SK-N-SH treated with all-trans-retinoic acid at 6 μM for 48 hours (cell line): ENCODE data around the gene PSME2.

Experiments
- CSDC2 ChIP-seq: fragments of 250-450 bp; sonication (Bioruptor Pico); IDR thresholded peaks from 2 replicates; pipeline ENCODE4 v1.5.0; 2020; ENCODE audit warnings: mild to moderate bottlenecking, moderate library complexity
- PATZ1 ChIP-seq: fragments of 250-450 bp; sonication (Bioruptor Pico); IDR thresholded peaks from 2 replicates; pipeline ENCODE4 v1.8.0; 2020; ENCODE audit warnings: mild to moderate bottlenecking, moderate library complexity, borderline replicate concordance
- POU6F1 ChIP-seq: fragments of 250-450 bp; sonication (Bioruptor Pico); IDR thresholded peaks from 2 replicates; pipeline ENCODE4 v1.8.0; 2021; ENCODE audit warnings: low read depth, mild to moderate bottlenecking, moderate library complexity, borderline replicate concordance
- TOX ChIP-seq: fragments of 250-450 bp; sonication (Bioruptor Pico); IDR thresholded peaks from 2 replicates; pipeline ENCODE4 v1.8.0; 2021; ENCODE audit warnings: mild to moderate bottlenecking, moderate library complexity, borderline replicate concordance
- ZC3H10 ChIP-seq: fragments of 250-450 bp; sonication (Bioruptor Pico); IDR thresholded peaks from 2 replicates; pipeline ENCODE4 v1.5.1; 2021; ENCODE audit warnings: mild to moderate bottlenecking, moderate library complexity
- ZFP3 ChIP-seq: fragments of 250-450 bp; sonication (Bioruptor Pico); IDR thresholded peaks from 2 replicates; pipeline ENCODE4 v1.5.0; 2020; ENCODE audit warnings: mild to moderate bottlenecking, moderate library complexity
- ZFP30 ChIP-seq: fragments of 450-650 bp; formaldehyde crosslinking; IDR thresholded peaks from 2 replicates; pipeline ENCODE4 v1.5.0; 2022; ENCODE audit warnings: mild to moderate bottlenecking, moderate library complexity
- ZNF565 ChIP-seq: fragments of 450-650 bp; formaldehyde crosslinking; conservative IDR thresholded peaks from 2 replicates; pipeline ENCODE4 v1.5.0; 2020; ENCODE audit warnings: low read depth, mild to moderate bottlenecking, moderate library complexity
- TF ChIP-seq, protein P1 (sequence below): fragments of 250-450 bp; sonication (Bioruptor Pico); IDR thresholded peaks from 2 replicates; pipeline ENCODE4 v1.5.0; 2020; ENCODE audit warnings: mild to moderate bottlenecking, moderate library complexity

DNA sequence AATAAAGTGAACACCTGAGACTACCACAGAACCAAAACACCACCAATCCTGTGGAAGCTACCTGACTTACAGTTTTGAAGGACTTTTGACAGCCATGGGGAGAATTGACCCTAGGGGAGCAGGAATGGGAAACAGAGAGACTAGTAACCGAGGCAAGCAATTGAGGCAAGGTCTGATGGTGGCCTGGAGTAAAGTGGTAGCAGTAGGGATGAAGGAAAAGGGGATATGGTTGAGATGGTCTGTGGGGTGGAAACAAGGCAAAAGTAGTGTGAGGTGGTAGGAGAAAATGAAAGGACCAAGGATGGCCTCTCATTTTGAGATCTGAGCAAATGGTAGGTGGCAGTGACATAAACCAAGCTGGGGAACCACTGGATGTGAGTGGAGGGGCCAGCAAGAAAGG is 10.4 kb upstream of the PSME2 start:
- no peak for TF ChIP-seq CSDC2
- no peak for TF ChIP-seq PATZ1
- TF ChIP-seq ZFP30 (CRISPR knock-in tag), result no peak
- no peak for TF ChIP-seq ZNF565 (CRISPR knock-in tag)
- no peak for TF ChIP-seq ZFP3
- no peak for TF ChIP-seq POU6F1
- TF ChIP-seq ZC3H10, result no peak
- no peak for TF ChIP-seq TOX
- TF ChIP-seq, protein P1, sequence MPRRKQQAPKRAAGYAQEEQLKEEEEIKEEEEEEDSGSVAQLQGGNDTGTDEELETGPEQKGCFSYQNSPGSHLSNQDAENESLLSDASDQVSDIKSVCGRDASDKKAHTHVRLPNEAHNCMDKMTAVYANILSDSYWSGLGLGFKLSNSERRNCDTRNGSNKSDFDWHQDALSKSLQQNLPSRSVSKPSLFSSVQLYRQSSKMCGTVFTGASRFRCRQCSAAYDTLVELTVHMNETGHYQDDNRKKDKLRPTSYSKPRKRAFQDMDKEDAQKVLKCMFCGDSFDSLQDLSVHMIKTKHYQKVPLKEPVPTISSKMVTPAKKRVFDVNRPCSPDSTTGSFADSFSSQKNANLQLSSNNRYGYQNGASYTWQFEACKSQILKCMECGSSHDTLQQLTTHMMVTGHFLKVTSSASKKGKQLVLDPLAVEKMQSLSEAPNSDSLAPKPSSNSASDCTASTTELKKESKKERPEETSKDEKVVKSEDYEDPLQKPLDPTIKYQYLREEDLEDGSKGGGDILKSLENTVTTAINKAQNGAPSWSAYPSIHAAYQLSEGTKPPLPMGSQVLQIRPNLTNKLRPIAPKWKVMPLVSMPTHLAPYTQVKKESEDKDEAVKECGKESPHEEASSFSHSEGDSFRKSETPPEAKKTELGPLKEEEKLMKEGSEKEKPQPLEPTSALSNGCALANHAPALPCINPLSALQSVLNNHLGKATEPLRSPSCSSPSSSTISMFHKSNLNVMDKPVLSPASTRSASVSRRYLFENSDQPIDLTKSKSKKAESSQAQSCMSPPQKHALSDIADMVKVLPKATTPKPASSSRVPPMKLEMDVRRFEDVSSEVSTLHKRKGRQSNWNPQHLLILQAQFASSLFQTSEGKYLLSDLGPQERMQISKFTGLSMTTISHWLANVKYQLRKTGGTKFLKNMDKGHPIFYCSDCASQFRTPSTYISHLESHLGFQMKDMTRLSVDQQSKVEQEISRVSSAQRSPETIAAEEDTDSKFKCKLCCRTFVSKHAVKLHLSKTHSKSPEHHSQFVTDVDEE (CRISPR knock-in tag), result no peak
